ENCODE results near the gene FUS.

The FUS gene

GRCh38 chr16:31202414-31203375 is 22.8 kb downstream of the FUS start, which contains the start of gene PYCARD:
Gene PYCARD (minus strand): TSS chr16:31202760. CDS start chr16:31202690, 70 bp downstream.
- DNase-seq (ENCODE audit: low read depth in 2 of 2), result no peak

- DNase-seq (ENCODE audit: low read depth in 2 of 2), result no peak
Measured at GRCh38 chr16:31204871-31205666, 25.1 kb downstream of the FUS start.

GRCh38 chr16:31206776-31207175 is 26.8 kb downstream of the FUS start:
- DNase-seq (ENCODE audit: low read depth in 2 of 2), result no peak

DNA sequence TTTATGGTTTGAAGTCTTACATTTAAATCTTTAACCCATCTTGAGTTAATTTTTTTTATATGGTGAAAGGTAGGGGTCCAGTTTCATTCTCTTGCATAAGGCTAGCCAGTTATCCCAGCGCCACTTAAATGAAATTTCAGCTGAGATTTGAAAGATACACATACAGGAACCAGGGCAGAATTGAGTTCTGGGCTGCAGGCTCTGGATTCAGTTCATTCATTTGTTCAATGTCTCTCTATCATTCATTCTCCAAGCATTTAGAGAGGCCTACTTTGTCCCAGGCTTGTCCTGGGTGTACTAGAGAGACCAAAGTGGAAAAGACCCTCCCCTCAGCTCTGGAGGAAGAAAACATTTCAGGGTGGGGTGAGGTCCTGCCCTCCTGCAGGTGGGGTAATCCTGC is 33.4 kb downstream of the FUS start:
- no peak for DNase-seq (ENCODE audit: low read depth in 2 of 2)

- no peak for DNase-seq (ENCODE audit: low read depth in 2 of 2)
Measured at GRCh38 chr16:31213877-31214707, 34.2 kb downstream of the FUS start, which contains the start of gene TRIM72. Gene TRIM72 (plus strand): TSS chr16:31214119. CDS start chr16:31214739, 620 bp downstream.

DNA sequence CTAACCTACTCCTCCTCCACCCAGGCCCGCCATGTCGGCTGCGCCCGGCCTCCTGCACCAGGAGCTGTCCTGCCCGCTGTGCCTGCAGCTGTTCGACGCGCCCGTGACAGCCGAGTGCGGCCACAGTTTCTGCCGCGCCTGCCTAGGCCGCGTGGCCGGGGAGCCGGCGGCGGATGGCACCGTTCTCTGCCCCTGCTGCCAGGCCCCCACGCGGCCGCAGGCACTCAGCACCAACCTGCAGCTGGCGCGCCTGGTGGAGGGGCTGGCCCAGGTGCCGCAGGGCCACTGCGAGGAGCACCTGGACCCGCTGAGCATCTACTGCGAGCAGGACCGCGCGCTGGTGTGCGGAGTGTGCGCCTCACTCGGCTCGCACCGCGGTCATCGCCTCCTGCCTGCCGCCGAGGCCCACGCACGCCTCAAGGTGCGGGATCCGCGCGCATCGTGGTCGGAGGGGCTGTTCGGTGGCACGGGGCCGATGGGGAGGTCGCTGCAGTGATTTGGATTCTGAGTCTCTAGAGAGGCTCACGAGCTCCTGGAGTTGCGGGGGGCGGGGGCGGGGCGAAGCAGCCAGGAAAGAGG is 34.9 kb downstream of the FUS start:
- DNase-seq (ENCODE audit: low read depth in 2 of 2), result no peak

DNA sequence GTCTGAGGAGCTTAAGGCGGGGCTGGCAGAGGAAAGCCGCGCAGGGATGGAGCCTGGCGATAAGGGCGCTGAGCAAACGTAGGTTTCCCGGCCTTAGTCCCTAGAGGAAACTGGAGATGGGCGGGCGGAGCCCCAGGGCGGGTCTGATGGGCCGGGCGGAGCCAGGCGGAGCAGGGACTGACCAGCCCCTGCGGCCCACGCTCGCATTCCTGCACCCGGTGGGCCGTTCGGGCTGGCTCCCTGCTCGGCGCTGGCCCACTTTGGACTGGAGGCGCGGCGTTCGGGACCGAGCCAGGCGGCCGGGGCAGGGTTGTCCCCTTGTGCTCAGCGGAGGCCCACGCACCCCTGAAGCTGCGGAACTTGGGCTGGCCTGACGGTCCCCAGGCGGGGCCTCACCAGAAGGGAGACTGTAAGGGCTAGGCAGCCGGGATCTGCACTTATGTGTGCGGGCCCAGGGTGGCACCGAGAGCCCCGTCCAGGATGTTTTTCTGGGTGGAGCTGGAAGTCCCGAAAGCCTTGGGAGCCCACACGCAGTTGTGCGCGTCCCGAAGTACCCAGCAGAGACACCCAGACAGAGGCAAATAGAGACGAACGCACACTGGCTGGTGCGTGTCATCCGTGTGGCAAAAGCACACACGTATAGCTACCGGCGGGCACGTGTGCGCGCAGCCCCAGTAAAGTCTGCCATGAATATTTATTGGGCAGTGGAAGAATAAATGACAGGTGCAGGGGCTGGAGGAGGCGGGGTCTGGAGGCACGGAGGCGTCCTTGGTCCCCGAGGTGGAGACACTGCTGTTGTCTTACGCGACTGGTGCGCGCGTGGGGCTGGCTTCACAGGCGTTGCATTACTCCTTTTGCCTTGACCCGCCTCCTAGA is 35.6 kb downstream of the FUS start:
- DNase-seq (ENCODE audit: low read depth in 2 of 2), result no peak

DNA sequence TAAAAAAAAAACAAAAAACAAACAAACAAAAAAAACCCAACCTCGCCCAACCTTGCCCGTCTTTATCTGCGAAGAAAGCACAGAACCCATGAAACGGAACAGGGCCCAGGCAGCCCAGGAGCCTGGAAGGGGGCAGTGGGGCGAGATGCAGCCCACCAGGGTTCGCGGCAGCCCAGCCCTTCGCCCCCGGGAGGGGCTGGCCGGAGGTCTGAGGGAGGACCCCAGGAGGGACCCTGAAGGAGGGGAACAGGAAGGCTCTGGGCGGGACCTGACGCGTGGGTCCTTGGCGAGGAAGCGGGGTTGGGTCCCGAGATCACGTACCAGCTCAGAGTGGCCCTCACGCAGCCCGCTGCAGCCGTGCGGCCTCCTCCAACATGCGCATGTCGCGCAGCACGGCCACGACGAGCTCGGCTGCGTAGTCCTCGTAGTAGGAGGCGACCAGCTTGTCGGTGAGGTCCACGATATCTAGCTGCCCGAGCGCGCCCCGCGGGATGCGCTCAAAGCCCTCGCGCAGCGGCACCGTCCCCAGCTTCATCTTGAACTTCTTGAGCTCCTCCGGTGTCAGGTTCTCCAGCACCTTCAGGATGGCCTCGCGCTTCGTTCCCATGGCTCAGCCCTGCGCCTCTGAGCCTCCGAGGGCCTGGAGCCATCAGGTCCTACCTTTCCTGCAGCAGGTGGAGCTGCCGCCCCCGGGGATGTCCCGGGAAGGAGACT is 36.6 kb downstream of the FUS start, which contains the start of gene PYDC1:
TSS of gene PYDC1 (minus strand) at position 714 of the 714 bp plus-strand sequence. CDS start at position 607, 107 bp downstream.
- DNase-seq (ENCODE audit: low read depth in 2 of 2), result no peak

GRCh38 chr16:31217136-31217530 is 37.2 kb downstream of the FUS start:
- no peak for DNase-seq (ENCODE audit: low read depth in 2 of 2)

GRCh38 chr16:31219154-31219741 is 39.3 kb downstream of the FUS start:
- DNase-seq (ENCODE audit: low read depth in 2 of 2), result no peak

- DNase-seq (ENCODE audit: low read depth in 2 of 2), result no peak
Measured at GRCh38 chr16:31221357-31222160, 41.6 kb downstream of the FUS start.

DNA sequence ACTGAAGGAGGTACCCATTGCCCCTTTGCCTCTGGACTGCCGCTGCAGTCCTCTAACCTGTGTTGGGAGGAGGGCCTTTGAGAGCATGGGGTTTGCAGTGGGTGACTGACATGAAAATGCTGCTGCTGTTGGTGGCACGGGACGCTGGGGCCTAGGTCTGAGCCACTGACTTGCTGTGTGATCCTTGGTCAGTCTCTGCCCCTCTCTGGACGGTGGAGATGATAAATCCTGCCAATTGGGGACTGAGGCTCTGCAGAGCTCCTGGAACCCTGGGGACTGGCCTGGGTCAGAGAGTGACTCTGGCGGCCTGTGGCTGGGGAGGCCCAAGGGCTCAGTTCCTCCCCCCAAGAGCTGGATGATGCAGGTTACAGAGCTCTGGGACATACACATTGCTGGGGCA is 43.1 kb downstream of the FUS start:
- DNase-seq (ENCODE audit: low read depth in 2 of 2), result no peak

GRCh38 chr16:31224092-31224955 is 44.4 kb downstream of the FUS start:
- DNase-seq (ENCODE audit: low read depth in 2 of 2), result no peak

GRCh38 chr16:31225193-31225592 is 45.3 kb downstream of the FUS start:
- DNase-seq (ENCODE audit: low read depth in 2 of 2), result no peak

DNA sequence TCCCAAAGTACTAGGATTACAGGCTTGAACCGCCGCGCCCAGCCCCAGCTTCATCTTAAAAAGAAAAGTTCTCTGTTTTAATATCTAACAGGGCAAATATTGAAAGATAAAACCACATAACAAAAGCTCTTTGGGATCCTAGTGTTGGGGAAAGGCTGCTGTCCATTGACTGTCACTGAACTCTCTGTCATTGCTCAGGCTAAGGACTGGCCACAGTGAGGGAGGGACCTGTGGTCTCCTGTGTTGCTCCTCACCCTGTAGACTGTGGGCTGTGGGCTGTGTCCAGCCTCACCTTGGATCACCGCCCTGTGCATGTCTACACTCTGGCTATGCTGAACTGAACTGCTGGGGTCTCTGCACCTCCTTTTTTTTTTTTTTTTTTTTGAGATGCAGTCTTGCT is 48.3 kb downstream of the FUS start:
- no peak for DNase-seq (ENCODE audit: low read depth in 2 of 2)

- DNase-seq (ENCODE audit: low read depth in 2 of 2), result no peak
Measured at GRCh38 chr16:31229501-31229900, 49.6 kb downstream of the FUS start.

GRCh38 chr16:31238041-31238440 is 58.1 kb downstream of the FUS start:
- no peak for DNase-seq (ENCODE audit: low read depth in 2 of 2)

Measured in stimulated activated CD4-positive, alpha-beta T cell treated with anti-CD3 and anti-CD28 coated beads, Interleukin-1b, Interleukin-23, amount 100 ng/mL, for 1 hour (primary cell).